SIG-M5 treated with dmso at 0.1 percent for 504 hours (cell line): Measurements from ENCODE around the gene KRT85.

Experiments
- DNase-seq: peaks from one replicate; lab custom pipeline; 2025; ENCODE audit not compliant: unreplicated experiment; lab: John Stamatoyannopoulos, UW

The KRT85 gene

DNA sequence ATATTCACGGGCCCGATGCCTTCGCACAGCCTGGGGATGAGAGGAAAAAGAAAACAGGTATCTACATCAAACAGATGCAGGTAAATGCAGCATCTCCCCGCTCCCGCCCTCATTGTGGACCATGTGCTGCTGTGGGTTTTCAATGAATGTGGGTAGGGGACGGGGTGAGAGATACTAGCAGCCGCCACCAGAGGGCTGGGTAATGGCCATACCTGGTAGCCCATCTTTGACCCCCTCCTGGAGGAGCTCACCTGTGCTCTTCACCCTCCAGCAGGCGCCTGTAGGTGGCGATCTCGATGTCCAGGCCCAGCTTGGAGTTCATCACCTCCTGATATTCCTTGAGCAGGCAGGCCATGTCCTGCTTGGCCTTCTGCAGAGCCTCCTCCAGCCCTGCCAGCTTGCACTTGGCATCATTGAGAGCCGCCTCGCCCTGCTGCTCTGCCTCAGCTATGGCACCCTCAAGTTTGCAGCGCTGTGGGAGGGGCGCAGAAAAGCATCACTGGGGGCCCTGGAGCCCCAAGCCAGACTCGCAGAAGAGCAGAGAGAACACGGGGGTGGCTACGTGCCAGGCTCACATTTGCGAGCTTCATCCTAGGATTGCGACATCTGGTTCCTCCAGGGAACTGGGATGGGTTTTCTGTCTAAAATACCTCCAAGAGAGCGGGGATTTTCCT is 28.6 kb upstream of the KRT85 start:
- DNase-seq, result peak; percentile 27

DNA sequence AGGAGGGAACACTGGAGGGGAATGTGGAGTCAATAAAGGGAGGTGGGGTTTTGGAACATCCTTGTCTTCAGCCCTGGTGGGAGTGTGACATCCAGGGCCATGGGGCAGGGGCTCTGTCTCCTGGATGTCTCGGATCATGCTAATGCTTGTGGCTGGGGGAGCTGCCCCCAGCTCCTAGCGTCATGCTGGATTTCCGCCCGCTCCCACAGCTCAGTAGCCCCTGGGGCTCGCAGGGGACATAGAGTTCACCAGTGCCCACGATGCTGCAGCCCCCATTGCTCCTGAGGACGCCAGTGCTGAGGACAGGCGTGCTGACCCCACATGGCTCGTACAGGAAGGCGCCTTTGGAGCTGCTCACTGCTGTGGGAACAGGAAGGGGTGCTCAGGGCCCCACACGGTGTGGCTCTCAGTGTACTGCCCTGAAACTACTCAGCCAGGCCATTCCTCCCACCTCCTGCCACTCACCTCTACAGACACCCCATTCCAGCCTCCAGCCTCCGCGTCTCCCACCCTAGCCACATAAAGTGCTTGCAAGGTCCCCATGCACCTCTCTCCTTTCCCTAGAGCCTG is 27.6 kb upstream of the KRT85 start:
- DNase-seq, result no peak

DNA sequence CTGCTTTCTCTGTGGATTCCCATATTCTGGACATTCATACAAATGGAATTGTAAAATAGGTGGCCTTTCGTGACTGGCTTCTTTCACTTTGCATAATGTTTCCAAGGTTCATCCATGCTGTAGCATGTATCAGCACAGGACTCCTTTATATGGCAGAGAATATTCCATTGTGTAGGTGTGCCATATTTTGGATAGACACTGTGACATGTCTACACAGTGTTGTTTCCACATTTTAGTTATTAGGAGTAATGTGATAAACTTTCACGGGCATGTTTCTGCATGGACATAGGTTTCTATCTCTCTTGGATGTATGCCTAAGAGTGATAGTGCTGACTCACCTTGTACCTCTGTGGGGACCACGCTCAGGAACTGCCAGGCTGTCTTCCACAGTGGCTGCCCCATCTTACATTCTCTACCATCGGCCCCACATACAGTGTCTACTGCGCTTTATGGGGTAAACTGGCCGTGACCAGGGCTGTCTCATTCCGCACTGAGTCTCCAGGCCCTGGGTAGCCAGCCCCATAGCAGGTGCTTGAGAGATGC is 25.3 kb upstream of the KRT85 start:
- no peak for DNase-seq

DNA sequence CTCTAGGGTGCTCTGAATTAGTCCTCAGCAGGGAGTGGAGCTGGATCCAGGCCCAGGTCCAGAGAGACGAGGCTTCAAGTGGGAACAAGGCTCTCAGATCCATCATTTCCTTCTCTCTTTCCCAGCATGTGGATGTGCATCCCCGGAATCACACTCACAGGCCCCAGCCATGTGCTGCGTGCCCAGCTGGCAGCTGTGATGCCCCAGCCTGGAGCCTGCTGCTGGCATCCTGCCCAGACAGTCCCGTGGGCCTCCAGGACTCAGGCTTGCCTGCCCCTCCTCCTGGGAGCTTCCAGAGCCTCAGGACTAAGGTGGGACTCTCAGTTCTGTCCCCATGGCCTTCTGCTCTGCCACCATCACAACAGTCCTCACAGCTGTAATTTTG is 24.3 kb upstream of the KRT85 start:
- DNase-seq, result no peak

DNA sequence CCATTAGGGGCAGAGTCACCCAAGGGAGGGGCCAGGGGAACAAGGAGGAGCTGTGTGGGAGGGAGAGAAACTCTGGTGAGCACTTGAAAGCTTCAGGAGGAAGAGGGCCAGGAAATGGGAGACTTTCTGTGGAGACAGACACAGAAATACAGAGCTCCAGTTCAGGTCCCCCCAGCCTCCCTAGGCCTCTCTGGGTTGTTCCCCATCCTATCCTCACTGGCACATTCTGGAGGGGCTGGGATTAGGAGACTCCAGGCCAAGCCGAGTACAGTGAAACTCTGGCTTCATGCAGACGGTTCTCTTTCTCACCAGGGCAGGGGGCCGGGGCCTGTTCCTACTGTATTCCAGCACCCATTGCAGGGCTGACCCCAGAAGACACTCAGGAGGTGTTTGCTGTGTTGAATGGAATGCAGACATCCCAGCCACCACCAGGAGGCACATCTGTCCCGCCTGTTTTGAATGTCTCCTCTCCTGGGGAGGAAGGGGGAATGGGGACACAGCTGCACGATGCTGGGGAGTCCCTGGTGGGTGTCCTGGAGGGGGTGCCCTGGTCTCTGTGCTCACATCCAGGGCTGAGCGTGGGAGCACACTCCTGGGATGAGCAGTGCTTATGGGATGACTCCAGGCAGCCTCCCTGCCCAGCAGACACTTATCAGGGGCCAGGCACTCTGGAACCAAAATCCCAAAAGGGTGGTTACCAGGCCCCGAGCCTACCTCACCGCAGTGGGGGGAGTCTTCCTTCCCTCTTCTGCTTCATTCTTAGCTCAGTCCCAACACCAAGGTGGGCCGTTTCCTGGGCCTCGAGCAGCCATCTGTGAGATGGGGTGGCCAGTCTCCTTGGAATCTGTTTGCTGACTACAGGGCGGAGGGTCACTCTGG is 23.7 kb upstream of the KRT85 start:
- no peak for DNase-seq

DNA sequence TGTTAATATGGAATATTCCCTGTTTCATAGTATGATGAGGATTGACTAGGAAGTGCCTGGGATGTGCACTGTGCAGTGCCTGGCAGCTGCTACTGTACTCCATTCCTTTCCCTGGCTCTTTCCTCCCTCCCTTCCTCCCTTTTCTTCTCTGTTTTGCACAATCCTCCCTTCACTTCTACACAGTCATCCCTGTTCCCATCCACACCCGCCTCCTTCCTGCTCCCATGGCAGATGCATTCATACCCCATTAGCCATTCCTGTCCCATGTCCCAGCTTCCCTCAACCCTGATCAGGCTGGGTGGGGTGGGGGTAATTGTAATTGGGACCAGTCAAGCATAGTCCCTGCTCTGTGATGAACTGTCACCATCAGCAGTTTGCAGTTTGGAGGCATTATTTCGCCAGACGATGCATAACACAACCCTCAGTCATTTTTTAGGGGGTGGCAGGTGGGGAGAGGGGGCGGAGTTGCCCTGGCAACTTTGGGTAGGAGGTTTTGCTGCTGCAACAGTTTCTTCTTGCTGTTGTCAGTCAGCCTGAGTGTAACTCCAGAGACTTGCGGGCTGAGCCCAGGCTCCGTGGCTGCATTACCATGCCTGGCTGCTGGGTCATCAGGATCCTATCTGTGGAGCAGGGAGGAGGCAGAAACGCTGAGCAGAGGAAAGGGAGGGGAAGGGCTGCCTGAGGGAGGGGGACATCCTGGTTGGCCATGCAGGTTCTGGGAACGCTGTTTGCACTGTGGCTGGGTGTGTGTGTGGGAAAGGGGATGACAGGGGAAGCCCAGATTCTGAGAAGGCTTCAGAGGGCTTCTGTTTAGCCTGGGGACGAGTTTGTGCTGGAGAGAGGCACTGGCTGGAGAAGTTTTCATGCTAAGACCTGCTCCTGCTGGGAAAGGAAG is 22.3 kb upstream of the KRT85 start:
- no peak for DNase-seq

DNA sequence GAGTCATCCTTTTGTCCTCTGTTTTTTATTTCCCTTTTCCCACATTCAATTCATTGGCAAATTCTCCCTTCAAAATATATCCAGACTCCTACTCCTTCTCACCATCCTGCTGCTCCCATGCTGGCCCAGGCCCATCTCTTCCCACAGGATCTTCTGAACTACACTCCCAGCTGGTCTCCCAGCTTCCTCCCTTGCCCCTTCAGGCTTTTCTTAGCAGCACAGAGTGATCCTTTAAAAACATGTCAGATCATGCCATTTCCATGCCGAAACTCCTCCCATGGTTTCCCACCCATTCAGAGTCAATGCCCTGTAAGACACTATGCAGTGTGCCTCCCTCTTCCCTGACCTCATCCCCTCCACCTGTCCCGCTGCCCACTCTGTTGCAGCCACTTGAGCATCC is 20.6 kb upstream of the KRT85 start:
- no peak for DNase-seq

DNA sequence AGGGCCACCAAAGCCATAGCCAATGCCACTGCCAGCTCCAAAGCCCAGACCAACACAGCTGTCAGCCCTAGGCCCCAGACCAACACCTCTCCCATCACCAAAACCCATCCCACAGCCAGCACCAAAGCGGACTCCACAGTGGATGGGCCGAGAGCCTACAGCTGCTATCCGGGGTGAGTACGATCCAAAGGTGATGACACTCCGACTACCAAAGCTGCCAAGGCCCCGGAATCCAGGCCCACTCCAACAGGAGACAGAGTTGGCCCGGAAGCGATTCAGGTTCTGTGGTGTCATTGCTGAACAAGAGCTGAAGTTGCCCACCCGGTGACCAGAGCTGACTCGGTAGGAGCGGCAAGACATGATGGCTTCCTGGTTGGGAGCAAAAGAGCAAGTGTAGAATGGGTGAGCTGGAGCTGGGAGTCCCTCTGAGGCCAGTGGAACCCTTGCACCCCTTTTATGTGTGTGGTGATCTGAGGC is 18.0 kb upstream of the KRT85 start, which contains the start of gene KRT84:
Gene KRT84, minus strand, starts transcription at position 427 of the 477 bp plus-strand sequence. Its CDS starts 67 bp downstream, at position 360.
- DNase-seq, result no peak

DNA sequence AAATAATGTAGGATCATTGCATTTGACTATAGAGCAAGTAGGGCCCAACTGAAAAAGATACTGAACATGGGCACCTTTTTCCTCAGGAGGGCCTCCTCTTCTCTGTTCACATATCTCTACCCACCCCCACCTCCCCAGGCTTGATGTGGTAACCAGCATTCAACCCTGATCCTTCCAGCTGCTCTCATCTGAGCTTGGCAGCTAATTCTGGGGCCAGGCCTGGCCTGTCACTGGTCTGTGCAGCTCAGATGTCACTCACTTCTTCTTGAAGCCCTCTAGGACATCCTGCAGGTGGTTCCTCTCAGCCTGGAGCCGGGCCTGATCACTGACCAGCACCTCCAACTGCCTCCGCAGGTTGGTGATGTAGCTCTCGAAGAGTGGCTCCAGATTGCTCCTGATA is 16.1 kb upstream of the KRT85 start:
- DNase-seq, result no peak

DNA sequence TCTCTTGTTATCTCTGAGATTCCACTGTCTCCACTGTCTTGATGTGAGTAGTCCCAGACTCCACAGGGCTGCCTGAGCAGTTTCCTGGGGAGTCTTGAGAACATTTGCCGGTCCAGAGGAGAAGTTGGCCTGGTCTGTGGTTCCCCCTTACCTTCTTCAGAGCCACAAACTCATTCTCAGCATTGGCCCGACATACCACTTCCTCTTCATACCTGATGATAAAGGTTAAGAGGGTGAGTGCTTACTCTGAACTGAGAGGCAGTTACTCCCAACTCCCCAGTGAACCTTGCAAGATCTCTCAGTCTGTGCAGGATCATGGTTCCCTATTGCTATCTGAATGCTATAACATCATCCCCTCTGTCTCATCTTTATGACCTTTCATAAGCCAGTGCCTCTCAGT is 15.6 kb upstream of the KRT85 start:
- DNase-seq, result no peak

DNA sequence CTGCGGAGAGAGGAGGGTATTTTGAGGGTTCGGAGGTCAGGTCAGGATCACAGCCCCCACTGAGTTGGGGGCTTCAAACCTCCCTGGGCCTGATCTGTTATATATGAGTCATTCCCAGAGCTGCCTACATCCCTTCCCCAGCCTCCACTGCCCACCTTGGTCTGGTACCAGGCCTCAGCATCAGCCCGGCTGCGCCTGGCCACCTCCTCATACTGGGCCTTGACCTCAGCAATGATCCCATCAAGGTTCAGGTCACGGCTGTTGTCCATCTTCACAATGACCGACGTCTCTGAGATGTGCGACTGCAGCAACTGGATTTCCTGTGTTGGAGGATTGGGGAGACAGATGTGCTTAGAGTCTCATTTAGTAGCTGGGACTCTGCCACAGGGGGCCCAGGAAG is 13.9 kb upstream of the KRT85 start:
- DNase-seq, result no peak

DNA sequence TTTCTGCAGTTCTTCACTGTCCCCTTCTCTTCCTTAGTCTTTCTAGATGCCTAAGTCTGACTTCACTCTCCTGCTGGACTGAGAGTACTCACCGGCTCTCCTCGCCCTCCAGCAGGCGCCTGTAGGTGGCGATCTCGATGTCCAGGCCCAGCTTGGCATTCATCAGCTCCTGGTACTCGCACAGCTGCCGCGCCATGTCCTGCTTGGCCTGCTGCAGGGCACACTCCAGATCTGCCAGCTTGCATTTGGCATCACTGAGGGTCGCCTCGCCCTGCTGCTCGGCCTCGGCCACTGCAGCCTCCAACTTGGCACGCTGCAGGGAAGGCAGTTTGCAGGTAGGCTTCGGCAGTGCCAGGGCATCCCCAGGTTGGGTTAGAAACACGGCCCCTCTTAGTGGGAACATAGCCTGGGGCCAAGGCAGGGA is 13.0 kb upstream of the KRT85 start:
- no peak for DNase-seq

DNA sequence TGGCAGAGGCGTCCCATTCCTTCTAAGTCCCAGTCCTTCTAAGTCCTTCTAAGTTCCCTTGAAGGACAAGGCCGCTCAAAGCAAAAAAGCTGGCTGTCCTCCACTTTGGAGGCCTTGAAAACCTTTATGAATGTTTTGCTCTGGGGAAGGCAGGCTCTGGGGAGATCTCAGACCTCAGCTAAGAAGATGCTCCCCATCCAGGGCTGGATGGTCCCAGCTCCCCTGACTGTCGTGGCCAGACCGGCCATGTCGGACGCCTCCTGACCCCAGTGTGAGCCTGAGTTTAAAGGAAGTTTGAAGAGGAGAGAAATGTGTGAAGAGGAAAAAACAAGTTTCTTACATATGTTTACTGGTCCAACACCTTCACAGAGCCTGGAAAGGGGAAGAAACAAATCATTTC is 12.3 kb upstream of the KRT85 start:
- DNase-seq, result no peak

DNA sequence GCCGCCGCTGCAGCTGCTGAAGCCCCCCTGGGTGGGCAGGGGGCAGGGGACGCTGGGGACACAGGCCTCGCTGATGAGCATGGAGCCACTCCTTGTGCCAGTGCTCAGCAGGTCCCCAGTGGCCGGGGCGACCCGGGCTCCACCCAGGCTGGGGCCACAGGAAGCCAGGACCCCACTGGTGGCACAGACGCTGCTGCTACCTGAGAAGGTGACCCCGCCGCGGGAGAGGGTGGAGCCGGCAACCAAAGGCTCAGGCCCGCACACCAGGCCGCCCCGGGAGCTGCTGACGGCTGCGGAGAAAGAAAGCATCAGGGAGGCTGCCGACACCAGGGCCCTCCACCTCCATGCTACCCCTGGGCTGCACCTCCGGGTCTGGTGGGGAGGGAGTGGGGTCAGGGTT is 10.8 kb upstream of the KRT85 start:
- DNase-seq, result no peak

DNA sequence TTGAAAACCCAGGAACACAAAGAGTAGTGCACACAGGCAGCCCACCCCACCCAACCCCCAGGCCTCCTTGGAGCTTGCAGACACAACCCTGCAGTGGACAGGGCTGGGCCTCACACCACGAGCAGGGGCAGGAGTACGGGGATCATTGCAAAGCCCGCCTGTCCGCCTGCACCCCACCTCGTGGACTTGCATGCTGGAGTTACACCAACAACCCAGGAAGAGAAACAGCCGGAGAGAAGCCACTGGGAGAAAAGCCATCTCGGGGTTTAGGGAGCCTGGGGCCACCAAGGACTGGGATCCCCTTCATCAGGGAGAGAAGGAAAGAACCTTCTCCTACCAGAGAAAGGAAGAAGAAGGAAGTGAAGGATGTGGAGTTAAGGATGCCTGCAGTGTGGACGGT is 10.0 kb upstream of the KRT85 start:
- no peak for DNase-seq

DNA sequence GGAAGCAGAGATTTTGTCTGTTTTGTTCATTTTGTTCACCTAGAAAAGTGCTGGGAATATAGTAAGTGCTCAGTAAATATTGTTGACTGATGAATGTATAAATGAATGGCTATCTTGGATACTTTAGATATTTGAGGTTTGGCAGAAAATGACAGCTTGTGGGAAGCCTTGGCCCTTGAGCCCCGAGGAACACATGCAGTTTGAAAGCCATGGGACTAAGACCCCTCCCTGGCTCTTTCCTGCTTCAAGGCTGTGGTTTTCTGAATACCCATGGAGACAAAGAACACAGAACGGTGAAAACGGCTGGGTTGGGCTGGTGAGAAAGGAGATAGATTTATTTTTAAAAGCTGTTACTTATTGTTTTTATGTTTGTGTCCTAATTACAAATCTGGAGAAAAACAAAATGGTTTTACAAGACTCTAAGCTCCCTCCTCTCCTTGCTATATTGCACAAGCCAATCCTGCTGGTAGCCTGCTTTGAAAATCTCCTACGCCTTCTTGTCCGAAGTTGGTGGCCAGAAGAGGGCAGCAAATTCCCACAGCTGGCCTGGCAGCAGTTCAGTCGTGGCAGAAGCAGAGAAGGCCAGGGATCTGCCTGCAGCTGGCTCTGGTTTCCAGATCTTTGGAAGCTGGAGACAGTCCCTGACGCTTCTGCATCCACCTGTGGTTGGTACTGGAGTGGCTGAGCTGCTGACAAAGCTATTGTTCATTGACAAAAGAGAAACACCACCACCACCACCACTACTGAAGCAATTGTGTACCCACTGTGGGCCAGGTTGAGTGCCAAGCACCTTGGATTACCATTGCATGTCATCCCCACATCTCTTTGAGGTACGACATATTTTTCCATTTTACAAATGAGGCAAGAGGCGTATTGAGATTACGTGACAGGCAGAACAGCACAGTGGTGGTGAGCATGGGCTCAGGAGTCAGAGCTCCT is 5.2 kb upstream of the KRT85 start:
- peak; percentile 72 for DNase-seq

DNA sequence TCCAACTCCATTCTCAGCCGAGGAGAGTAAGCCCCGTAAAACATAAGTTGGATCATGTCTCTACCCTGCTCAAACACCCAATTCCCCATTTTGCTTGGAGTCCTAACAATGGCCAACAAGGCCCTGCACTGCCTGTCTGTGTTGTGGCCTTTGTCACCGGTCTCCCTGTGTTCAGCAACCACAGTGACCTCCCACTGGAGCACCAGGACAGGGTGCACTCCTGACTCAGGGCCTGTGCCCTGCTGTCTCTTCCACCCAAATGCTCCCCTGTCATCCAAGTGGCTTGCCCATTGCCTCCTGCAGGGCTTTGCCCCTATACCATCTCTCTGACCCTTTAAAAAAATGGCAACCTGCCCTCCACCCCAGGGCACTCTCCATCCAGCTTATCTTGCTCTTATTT is 4.4 kb upstream of the KRT85 start:
- no peak for DNase-seq

DNA sequence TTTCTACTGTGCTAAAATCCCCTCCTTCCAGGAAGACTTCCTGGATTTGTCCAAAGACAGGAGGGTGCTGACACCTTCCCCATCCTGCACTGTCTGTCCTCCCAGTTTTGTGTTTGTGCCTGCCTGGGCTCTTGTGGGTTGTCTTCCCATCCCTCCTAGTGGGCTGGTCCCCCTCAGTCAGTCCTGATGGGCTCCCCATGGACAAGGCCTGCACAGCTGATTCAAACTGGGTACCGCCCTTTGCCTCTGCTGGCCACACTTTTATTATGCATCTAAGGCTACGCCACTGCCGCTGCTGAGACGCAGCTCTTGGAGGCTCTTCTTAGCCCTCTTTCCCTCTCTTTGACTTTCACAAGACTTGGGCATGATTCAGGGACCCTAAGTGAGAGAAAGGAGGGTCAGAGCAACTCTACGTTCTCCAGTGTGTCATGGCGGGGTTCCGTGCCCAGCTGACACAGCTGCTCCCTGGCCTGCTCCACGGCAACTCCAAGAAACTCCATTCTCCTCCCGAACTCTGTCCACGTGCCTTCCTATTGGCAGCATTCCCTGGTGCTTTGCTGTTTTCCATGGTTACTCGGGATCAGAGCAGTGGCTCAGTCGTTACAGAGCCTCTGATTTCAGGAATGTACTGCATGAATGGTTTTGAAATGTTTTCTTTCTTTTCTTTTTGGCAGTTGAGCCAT is 3.8 kb upstream of the KRT85 start:
- no peak for DNase-seq

DNA sequence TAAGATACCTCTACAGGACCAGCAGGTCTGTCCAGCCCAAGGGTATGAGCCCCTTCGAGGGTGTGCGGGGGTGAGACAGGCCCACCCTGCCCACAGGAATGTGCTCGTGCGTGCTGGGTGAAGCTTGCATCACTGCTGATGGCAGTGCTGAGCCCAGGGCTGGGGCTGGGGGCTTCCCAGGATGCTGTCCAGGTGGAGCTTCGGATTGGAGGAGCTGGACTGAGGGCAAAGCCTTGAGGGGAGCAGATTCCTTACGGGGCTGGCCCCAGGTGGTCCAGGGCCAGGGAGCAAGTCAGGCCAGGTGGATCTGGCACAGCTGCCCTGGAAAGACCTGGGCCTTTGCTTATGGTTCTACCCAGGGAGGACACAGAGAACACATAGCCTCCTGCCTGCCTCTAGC is 2.5 kb upstream of the KRT85 start:
- no peak for DNase-seq
